Neuronal stem cell (in vitro differentiated cells): ENCODE data around the gene C3.

Experiments used
- DNase-seq: peaks from one replicate; pipeline ENCODE4 v3.0.0-alpha.2; 2013; ENCODE audit warnings: low spot score
- H2AFZ ChIP-seq: one replicate; pipeline ENCODE4 v1.6.1; 2013; ENCODE audit warnings: mild to moderate bottlenecking, low read length, inconsistent platforms
- H2AK5ac ChIP-seq: 2 replicates; pipeline ENCODE4 v1.6.1; 2013; ENCODE audit warnings: low read depth, mild to moderate bottlenecking, inconsistent platforms, low read length, moderate library complexity, mixed read lengths
- H2BK120ac ChIP-seq: 2 replicates; pipeline ENCODE4 v1.6.1; 2013; ENCODE audit warnings: low read depth, mild to moderate bottlenecking, inconsistent platforms, low read length, moderate library complexity, mixed read lengths
- H2BK12ac ChIP-seq: one replicate; pipeline ENCODE4 v1.6.1; 2013; ENCODE audit warnings: low read length, inconsistent platforms
- H2BK15ac ChIP-seq: 2 replicates; pipeline ENCODE4 v1.6.1; 2013; ENCODE audit warnings: mild to moderate bottlenecking, low read length, inconsistent platforms, mixed read lengths
- H2BK5ac ChIP-seq: one replicate; pipeline ENCODE4 v1.6.1; 2013; ENCODE audit warnings: inconsistent platforms, mild to moderate bottlenecking, low read length, moderate library complexity
- H3K14ac ChIP-seq: one replicate; pipeline ENCODE4 v1.6.1; 2013; ENCODE audit warnings: low read length, inconsistent platforms
- H3K18ac ChIP-seq: 2 replicates; pipeline ENCODE4 v1.6.1; 2013; ENCODE audit warnings: low read length, inconsistent platforms
- H3K23ac ChIP-seq: 2 replicates; pipeline ENCODE4 v1.6.1; 2013; ENCODE audit warnings: low read depth, mild to moderate bottlenecking, mixed read lengths, low read length, inconsistent platforms; ENCODE audit not compliant: poor library complexity
- H3K27ac ChIP-seq: replicated peaks from 3 replicates; pipeline ENCODE4 v1.5.1; 2013; ENCODE audit warnings: low read length, inconsistent platforms
- H3K27me3 ChIP-seq, 3 experiments: 2 replicates each; pipeline ENCODE4 v1.6.1; 2013; ENCODE audit warnings: low read length in 3 of 3, mild to moderate bottlenecking in 2 of 3, inconsistent platforms in 1 of 3, low read depth in 1 of 3, mixed read lengths in 1 of 3, moderate library complexity in 1 of 3; ENCODE audit not compliant: control insufficient read depth in 3 of 3, insufficient read depth in 3 of 3
- H3K36me3 ChIP-seq, 2 donors: replicated peaks in 1 of 2; 2 replicates each; pipeline ENCODE4 v1.6.1; 2013; ENCODE audit warnings: low read length in 2 of 2; ENCODE audit not compliant: control insufficient read depth in 2 of 2, insufficient read depth in 2 of 2
- H3K4ac ChIP-seq: 2 replicates; pipeline ENCODE4 v1.6.1; 2013; ENCODE audit warnings: inconsistent platforms, mild to moderate bottlenecking, low read length, moderate library complexity
- H3K4me1 ChIP-seq, 2 donors: 1 replicate in 1 of 2; 2 replicates in 1 of 2; pipeline ENCODE4 v1.6.1; 2013; ENCODE audit warnings: low read length in 2 of 2, low read depth in 1 of 2; ENCODE audit not compliant: control insufficient read depth in 2 of 2, insufficient read depth in 1 of 2
- H3K4me2 ChIP-seq: one replicate; pipeline ENCODE4 v1.6.1; 2013; ENCODE audit warnings: mild to moderate bottlenecking, low read length, inconsistent platforms; ENCODE audit not compliant: insufficient read depth, poor library complexity, severe bottlenecking
- H3K4me3 ChIP-seq, 2 donors: 2 replicates each; pipeline ENCODE4 v1.5.1; 2013; ENCODE audit warnings: low read length in 2 of 2, mild to moderate bottlenecking in 2 of 2, inconsistent platforms in 1 of 2, moderate library complexity in 1 of 2
- H3K79me1 ChIP-seq: one replicate; pipeline ENCODE4 v1.6.1; 2013; ENCODE audit warnings: low read depth, mild to moderate bottlenecking, inconsistent platforms, low read length, moderate library complexity
- H3K9ac ChIP-seq: one replicate; pipeline ENCODE4 v1.6.1; 2013; ENCODE audit warnings: mild to moderate bottlenecking, low read depth, low read length, inconsistent platforms; ENCODE audit not compliant: poor library complexity
- H3K9me3 ChIP-seq, 2 donors: replicated peaks in 1 of 2; 2 replicates each; pipeline versions ENCODE3 to v1.6.1; 2013; ENCODE audit warnings: low read length in 2 of 2, mild to moderate bottlenecking in 2 of 2, inconsistent platforms in 1 of 2, low read depth in 1 of 2, mixed read lengths in 1 of 2, moderate library complexity in 1 of 2; ENCODE audit not compliant: control insufficient read depth in 2 of 2, insufficient read depth in 1 of 2
- H4K8ac ChIP-seq: one replicate; pipeline ENCODE4 v1.6.1; 2013; ENCODE audit warnings: low read depth, mild to moderate bottlenecking, inconsistent platforms, low read length, moderate library complexity
- H4K91ac ChIP-seq: one replicate; pipeline ENCODE4 v1.6.1; 2013; ENCODE audit warnings: low read length, low read depth, mild to moderate bottlenecking, inconsistent platforms; ENCODE audit not compliant: poor library complexity
- WGBS, 2 donors: extraction: QIAGEN DNeasy Blood & Tissue Kit; methylation state at CpG; one replicate each; pipeline ENCODE4 v1.1.7; 2013; ENCODE audit warnings: missing lambda C conversion rate in 2 of 2, mixed read lengths in 1 of 2; ENCODE audit not compliant: insufficient read length in 2 of 2, insufficient replicate concordance in 1 of 2; ENCODE audit errors: extremely low coverage in 2 of 2; 5-methylcytosine and 5-hydroxymethylcytosine counted together

Gene C3

GRCh38 chr19:6721138-6721474 is 656 bp upstream of the C3 start:
- no peak overlapping the region for H3K14ac ChIP-seq
- no peak overlapping the region for H3K27ac ChIP-seq

GRCh38 chr19:6719992-6720368 is 470 bp downstream of the C3 start:
- Histone ChIP-seq H2AFZ (no peak overlapping the region), H2BK120ac (no peak overlapping the region), H3K14ac (no peak overlapping the region), H3K4me3 (no peak overlapping the region), H3K36me3 (no peaks in the 10 kb centered on the region), H2BK5ac (no peak overlapping the region), H3K4ac (no peak overlapping the region), H4K8ac (no peak overlapping the region), H2BK12ac (no peak overlapping the region), H3K4me1 (no peaks in the 10 kb centered on the region), H4K91ac (no peak overlapping the region), H3K27ac (no peak overlapping the region), H3K18ac (no peak overlapping the region), H3K79me1 (peaks cover 3% of the 10 kb centered on the region), H3K9ac (no peak overlapping the region), H2BK15ac (no peak overlapping the region), H2AK5ac (no peak overlapping the region), H3K9me3 (peaks cover 0 to 5% of the 10 kb centered on the region in 2 donors), H3K23ac (no peak overlapping the region), H3K27me3 (peaks cover 0 to 5% (median 0%) of the 10 kb centered on the region in 3 experiments), H3K4me2 (no peak overlapping the region)
- DNase-seq: no peak
- no CpG with 5 or more reads among the region's 3 CpGs for WGBS, 2 donors

More at GRCh38 chr19:6721138-6721474, 656 bp upstream of the C3 start:
- Histone ChIP-seq H3K9me3 (peaks cover 0 to 5% of the 10 kb centered on the region in 2 donors), H3K79me1 (peaks cover 3% of the 10 kb centered on the region), H4K91ac (no peak overlapping the region), H2BK12ac (no peak overlapping the region), H3K9ac (no peak overlapping the region), H3K4me2 (no peak overlapping the region), H2BK5ac (no peak overlapping the region), H3K27me3 (peaks cover 0 to 5% (median 0%) of the 10 kb centered on the region in 3 experiments), H3K18ac (no peak overlapping the region), H3K4me3 (no peak overlapping the region), H2BK120ac (no peak overlapping the region), H3K4ac (no peak overlapping the region), H2AFZ (no peak overlapping the region), H2AK5ac (no peak overlapping the region), H2BK15ac (no peak overlapping the region), H4K8ac (no peak overlapping the region), H3K4me1 (no peaks in the 10 kb centered on the region), H3K36me3 (no peaks in the 10 kb centered on the region), H3K23ac (no peak overlapping the region)
- DNase-seq: no peak

- Histone ChIP-seq H2BK12ac (no peak overlapping the region), H3K18ac (peak overlapping the region; percentile 19), H4K8ac (no peak overlapping the region), H3K4ac (no peak overlapping the region), H2AFZ (no peak overlapping the region), H3K9me3 (peaks cover 0 to 5% of the 10 kb centered on the region in 2 donors), H3K4me3 (no peak overlapping the region), H3K4me2 (no peak overlapping the region), H3K9ac (no peak overlapping the region), H3K36me3 (no peaks in the 10 kb centered on the region), H3K27ac (no peak overlapping the region), H3K27me3 (peaks cover 0 to 5% (median 0%) of the 10 kb centered on the region in 3 experiments), H2AK5ac (peak overlapping the region; percentile 5), H3K23ac (no peak overlapping the region), H2BK15ac (peak overlapping the region; percentile 7), H4K91ac (no peak overlapping the region), H2BK5ac (no peak overlapping the region), H2BK120ac (peak overlapping the region; percentile 93), H3K14ac (no peak overlapping the region), H3K4me1 (no peaks in the 10 kb centered on the region), H3K79me1 (peaks cover 3% of the 10 kb centered on the region)
- 100% methylated on average over 2 of the region's 6 CpGs; no CpG with 5 or more reads in 1 of the 2 donors for WGBS, 2 donors
- no peak for DNase-seq
Measured at GRCh38 chr19:6719540-6719861, 949 bp downstream of the C3 start.

- H3K9ac ChIP-seq: peak overlapping the region; percentile 30
- WGBS, 2 donors: no CpG with 5 or more reads among the region's 21 CpGs
- peak overlapping the region; percentile 7 for H2BK15ac ChIP-seq
Measured at GRCh38 chr19:6718741-6719539, 1.5 kb downstream of the C3 start.

More at GRCh38 chr19:6718741-6719539, 1.5 kb downstream of the C3 start:
- Histone ChIP-seq H3K27me3 (peaks cover 0 to 5% (median 0%) of the 10 kb centered on the region in 3 experiments), H4K8ac (no peak overlapping the region), H2AK5ac (peak overlapping the region; percentile 5), H3K14ac (no peak overlapping the region), H3K18ac (peak overlapping the region; percentile 19), H3K4ac (no peak overlapping the region), H3K4me3 (no peak overlapping the region), H3K36me3 (no peaks in the 10 kb centered on the region), H3K9me3 (peaks cover 0 to 5% of the 10 kb centered on the region in 2 donors), H2AFZ (no peak overlapping the region), H4K91ac (no peak overlapping the region), H2BK5ac (no peak overlapping the region), H3K79me1 (peaks cover 3% of the 10 kb centered on the region), H3K4me1 (no peaks in the 10 kb centered on the region), H3K27ac (no peak overlapping the region), H3K4me2 (no peak overlapping the region), H2BK12ac (no peak overlapping the region), H3K23ac (no peak overlapping the region), H2BK120ac (peak overlapping the region; percentile 93)
- DNase-seq: no peak
